GM19328 (cell line): ENCODE results near the gene SNAI3.

ENCODE experiments used
- ATAC-seq: cut with Tn5 transposase; IDR thresholded peaks from one replicate; pipeline ENCODE4 v1.9.1; 2021; ENCODE audit warnings: mild to moderate bottlenecking, moderate library complexity; ENCODE audit not compliant: unreplicated experiment

Gene SNAI3

DNA sequence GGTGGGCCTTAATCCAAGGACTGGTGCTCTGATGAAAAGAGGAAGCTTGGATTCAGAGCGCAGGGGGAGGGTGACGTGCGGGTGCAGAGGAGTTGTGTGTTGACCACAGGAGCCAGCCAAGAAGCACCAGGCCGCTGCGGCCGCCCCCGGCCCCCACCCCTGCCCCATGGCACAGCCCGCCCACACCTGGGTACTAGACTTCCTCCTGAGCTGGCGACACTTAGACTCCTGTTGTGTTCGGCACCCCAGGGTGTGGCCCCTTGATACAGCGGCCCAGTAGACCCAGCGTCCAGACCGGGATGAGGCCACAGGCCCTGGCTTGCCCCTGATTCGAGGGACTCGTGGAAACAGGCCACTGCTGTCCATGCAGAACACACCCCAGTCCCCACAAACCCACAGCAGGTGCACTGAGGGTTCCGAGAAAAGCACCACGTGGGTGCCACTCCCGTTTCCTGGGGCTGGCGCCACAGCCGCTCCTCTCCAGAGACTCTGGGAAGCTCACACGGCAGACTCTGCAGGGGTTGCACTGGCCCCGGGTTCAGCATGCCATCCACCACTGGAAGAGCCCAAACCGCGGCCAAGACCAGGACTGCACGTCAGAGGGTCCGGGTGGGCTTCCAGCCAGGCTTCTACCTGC, 5.7 kb upstream of the SNAI3 start:
- ATAC-seq = no peak

DNA sequence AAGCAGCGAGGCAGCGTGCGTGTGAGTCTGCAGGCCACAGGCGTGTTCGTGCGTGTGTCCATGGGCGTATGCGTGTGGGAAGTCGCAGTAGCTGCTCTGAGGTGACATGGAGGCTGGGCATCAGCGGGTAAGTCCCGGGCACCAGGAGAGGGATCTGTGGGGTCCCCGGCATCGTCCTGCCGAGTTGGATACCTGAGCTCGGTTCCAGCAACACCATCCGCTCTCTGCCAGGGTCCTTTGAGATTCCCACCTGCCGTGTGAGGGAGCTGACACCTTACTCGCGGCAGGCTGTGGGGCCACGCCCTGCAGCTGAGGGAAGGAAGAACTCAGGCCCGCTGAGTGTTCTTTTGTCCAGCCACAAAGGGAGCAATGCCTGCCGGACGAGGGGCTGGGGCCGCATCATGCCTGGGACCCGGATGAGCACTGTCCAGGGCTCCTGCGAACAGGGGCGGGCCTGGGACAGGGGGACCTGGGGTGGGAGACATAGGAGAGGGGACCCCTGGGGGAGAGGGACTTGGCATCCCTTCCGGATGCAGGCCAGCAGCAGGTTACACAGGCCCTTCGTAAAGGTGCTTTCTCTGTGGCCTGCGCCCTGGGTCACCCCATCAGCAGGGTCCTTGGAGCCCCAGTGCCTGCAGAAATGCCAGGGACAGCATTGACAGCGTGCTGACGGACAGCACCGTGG, 5.0 kb upstream of the SNAI3 start:
- no peak for ATAC-seq

DNA sequence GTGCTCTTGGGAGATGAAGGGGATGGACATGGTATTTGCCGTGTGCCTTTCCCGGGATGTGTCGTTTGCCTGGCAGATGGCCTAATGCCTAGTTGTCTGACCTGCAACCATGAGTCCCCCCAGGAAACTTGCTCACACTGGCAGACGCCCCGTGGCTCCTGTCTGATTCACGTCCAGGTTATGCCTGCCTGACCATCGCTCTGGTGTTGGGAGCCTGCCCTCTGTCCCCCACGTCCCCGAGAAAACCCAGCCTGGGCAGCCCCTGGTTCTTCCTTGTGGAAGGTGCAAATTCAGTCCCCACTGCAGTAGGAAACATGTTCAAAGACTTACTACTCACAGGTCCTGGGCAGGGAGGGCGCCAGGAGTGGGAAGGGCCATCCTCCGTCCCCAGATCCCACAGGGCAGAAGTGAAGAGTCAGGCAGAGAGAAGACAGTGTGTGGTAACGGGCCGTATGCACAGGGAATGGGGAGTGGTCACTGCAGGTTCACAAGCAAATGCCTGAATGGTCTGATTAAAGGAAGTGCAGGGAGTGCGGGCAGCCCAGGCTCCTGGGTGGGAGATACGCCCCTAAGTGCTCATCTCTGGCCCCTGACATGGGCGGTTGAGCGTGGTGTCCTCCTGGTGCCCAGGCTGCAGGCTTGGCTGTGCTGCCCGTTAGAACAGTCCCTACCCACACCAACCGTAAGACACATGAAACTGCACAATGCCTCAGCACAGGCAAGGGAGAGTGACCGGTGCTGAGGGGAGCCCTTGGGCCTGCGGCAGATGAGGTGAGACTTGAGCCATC, 4.2 kb upstream of the SNAI3 start:
- no peak for ATAC-seq

DNA sequence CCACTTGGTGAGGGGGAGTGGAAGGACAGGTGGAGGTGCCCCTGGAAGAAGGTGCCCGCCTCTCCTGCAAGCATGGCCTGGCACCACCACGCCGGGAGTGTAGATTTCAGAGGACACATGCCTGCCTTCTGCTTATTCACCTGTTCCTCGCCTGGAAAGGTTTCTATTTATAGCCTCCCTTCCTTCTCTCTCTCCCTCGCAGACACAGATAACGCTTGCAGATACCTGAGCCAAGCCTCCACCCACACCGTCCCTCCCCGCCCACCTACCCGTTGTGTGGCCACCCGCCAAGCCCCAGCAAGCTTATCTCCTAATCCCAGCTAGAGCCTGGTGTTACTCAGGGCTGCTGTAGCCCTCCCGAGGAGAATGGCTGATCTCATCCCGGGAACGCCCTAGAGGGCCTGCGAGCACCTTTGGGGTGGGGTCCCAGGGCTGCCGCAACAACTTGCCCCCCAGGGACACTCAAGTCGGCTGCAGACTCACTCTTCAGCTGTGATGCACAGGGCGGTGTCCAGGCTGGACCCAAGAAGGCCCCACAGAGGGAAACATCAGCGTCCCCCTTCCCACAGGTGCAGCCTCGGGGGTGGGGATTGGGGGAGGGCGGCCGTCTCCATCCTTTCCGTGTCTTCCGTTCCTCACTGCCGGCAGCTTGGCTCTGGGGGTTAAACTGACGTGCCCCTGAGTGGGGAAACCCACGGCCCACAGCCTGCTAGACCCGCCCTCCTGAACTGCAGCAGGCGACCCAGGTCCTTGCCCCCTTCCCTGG, 1.9 kb upstream of the SNAI3 start:
- no peak for ATAC-seq

DNA sequence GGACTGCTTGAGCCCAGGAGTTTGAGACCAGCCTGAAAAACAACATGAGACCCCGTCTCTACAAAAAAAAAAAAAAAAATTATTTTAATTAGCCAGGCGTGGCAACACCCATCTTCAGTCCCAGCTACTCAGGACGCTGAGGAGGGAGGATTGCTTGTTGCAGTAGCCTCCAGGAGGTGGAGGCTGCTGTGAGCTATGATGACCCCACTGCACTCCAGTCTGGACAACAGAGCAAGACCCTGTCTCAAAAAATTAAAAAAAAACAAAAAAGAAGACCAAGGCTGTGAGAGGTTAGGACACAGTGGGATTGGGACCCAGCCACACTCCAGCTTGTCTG, 1.3 kb upstream of the SNAI3 start:
- ATAC-seq = no peak

DNA sequence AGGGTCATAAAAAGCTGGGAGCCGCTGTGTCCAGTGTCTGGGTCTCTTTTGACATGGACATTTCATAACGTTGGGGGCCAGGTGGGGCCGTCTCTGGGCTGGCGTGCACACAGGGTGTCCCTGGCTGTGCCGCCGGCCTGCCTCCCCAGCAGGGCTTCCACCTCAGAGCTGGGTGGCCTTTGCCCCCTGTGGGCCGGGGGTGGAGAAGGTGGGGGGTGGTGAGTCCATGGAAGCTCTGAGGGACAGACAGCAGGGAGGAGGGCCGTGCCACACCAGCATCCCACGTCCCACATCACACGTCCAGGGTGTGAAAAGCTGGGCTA, 908 bp upstream of the SNAI3 start:
- ATAC-seq = no peak

DNA sequence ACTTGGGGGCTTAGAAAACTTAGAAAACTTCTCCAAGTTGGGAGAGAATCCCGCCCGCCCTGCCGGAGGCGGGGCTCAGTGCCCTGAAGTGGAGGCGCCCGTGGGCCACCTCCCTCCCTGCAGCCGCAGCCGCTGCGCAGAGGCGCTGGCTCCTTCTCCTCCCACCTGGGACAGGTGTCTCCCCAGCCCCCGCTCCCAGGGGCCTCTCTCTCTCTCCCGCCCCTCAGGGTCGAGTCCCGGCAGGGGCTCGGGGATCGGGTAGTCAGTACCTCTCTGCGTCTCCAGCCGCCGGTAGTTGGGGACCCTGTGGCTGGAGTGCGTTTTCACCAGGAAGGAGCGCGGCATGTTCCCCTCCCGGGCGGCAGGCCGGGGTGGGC, 257 bp downstream of the SNAI3 start:
- peak; percentile 9 for ATAC-seq

DNA sequence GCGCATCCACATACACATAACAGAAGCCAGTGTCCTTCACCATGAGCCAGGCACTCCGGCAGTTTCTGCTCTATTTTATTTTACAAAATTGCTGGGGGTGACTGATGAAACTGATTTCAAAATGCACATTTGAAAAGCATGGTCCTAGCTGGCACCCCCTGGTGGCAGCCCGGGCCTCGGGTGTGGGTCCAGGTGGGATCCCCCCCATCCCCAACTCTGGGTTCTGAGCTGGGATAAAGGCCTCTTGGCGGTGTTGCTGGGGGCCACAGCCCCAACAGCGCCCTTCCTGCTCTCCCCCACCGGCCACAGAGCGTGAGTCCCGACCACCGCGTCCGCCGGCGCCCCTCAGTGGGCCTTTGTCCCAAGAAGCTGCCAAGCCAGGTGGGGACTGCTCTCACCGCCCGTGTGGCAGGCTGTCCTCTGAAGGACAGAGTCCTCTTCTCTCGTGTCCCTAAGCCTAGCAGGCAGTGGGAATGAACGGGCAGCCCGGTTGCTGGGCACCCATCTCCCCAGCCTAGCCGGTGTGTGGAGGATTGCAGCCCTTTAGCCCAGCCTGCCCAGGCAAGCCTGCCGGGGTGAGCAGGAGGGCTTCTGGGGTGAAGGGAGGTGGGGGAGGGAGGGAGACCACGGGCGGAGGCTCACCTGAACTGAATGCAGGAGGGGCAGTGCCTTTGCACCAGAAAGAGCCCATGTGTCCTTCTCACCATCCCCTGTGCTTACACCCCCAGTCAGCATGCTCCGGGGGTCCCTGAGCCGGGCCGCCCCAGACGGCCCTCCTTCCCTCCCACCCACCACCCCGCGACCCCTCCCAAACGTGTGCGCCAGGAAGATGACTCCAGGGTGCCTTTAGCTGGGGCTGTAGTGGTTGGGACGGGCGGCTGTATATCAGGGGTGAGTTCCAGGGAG, 898 bp downstream of the SNAI3 start:
- ATAC-seq = no peak

DNA sequence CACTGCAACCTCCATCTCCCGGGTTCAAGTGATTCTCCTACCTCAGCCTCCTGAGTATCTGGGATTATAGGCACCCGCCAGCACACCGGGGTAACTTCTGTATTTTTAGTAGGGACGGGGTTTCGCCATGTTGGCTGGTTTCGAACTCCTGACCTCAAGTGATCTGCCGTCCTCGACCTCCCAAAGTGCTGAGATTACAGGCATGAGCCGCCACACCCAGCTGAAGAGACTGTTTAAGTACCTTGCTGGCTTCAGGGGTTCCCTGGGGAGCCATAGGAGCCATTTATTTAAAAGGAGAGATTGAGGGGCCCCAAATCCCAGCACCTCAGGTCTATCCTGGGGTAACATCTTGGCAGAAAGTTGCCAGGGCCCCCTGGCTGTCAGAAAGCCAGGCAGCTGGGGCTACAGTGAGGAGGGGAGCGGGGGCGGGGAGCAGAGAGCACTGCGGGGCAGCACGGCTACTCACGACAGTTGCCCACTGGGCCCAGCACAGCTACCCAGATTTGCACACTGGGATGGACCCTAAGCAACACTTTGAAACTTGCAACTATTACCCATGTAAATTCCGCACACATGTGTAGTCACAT, 1.6 kb downstream of the SNAI3 start:
- ATAC-seq = no peak

DNA sequence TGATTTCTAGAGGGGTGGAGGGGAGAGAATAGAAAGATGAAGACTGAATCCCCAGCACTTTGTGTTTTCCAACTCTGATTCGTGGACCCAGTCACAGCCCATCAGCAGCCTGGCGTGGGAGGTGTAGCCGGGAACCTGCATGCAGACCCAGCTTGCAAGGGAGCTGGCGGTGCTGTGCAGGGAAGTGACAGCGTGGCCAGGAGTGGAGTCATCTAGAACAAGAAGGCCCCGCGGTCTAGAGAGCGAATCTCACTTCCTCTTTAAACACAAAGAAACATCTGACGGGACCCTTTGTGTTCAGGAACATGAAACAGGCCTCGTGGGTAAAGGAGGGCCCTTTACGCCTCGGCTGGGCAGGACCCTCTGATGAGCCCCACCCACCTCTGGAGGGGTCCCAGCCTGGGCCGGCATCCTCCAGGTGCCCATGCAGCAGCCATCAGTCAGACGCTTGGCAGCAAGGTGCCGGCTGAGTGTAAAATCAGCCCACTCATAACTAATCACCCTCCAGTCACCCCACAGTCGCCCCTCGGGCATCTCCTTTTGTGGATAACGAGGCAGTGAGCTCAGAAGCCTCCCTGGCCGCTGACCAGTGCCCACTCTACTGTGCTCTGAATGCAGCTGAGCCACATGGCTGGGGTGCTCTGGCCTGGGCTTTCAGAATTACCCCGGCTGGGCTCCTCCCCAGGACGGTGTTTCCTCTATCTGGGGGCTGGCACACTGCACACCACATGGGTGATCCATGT, 4.4 kb downstream of the SNAI3 start:
- ATAC-seq = peak; percentile 42

DNA sequence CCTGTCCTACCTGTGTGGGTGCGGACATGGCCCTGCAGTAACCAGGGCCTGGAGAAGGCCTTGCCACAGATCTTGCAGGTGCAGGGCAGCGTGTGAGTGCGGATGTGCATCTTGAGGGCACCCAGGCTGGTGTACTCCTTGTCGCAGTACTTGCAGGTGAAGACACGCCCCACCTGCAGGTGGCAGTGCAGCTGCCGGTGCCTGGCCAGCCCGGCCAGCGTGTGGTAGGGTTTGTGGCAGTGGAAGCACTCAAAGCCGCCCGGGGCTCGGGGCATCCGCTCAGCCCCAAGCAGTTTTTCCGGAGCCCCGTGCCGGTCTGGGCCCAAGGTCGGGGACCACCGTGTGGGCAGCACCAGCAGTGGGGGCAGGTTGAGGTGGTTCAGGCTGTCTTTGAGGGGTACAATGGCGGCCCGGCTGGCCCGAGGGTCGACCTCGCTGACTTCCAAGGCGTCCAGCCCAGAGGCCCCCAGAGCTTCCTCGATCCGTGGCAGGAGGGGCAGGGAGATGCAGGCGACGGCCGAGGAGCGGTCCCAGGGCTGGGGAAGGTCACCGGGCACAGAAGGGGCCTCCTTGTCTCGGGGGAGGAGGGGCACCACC, 5.1 kb downstream of the SNAI3 start:
- no peak for ATAC-seq

DNA sequence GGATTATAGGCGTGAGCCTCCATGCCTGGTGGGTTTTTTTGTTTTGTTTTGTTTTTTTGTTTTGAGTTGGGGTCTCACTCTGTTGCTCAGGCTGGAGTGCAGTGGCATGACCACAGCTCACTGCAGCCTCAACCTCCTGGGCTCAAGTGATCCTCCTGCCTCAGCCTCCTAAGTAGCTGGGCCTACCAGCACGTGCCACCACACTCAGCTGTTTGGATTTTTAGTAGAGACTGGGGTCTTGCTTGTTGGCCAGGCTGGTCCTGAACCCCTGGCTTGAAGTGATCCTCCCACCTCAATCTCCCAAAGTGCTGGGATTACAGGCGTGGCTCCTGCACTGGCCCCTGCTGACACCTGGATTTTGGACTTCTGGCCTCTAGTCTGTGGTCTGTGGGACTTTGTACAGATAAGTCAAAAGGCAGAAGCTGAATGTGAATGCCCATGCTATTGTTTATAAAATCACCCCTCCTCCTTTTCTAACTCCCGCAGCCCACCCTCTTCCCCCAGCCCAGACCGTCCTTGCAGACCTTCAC, 5.7 kb downstream of the SNAI3 start:
- ATAC-seq = no peak

DNA sequence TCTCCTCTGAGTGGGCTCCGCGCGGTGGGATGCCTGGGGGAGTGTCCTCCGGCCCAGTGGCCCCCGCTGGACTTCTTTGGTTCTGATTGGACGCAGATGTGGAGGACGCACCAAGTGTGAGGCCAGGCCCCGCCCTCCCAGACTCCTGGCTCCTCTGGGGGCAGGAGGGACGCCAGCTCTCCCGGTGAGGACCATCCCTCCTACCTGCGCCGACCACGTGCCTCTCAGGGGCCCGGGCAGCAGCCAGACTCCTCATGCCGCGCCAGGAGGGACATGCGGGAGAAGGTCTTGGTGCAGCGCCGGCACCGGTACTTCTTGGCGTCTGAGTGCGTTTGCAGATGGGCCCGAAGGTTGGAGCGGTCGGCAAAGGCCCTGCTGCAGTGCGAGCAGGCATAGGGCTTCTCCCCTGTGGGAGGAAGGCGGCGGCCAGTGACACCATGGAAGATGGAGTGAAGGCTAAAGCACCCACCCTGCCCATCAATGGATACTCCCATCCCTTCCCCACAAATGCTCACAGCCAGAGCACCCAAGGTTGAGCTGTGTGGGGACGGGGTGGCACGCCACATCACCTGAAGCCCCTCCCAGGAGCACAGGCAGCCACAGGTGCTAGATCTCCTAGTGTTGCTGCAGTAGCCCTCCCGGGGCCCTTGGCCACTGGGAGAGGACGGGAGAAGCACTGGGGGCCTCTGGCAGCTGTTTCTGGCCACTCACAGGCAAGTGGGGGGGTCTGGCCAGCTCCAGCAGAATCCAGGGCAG, 7.9 kb downstream of the SNAI3 start:
- ATAC-seq = no peak

DNA sequence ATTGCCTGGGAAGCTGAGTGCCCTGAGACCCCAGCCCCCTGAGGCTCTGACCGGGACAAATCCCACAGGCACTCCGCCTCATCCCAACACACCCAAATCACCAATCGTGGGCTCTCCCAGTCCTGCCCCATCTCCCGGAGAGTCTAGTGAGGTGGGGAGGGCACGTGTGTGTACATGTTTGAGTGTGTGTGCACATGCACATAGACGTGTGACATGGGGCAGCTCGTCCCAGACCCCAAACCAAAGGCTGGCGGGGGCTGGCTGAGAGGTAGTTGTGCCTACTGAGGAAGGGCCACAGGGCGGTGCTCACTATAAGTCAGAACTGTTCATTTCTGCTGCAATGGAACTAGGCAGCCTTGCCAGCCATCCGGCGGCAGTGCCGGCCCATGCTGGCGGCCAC, 8.6 kb downstream of the SNAI3 start:
- ATAC-seq = no peak

DNA sequence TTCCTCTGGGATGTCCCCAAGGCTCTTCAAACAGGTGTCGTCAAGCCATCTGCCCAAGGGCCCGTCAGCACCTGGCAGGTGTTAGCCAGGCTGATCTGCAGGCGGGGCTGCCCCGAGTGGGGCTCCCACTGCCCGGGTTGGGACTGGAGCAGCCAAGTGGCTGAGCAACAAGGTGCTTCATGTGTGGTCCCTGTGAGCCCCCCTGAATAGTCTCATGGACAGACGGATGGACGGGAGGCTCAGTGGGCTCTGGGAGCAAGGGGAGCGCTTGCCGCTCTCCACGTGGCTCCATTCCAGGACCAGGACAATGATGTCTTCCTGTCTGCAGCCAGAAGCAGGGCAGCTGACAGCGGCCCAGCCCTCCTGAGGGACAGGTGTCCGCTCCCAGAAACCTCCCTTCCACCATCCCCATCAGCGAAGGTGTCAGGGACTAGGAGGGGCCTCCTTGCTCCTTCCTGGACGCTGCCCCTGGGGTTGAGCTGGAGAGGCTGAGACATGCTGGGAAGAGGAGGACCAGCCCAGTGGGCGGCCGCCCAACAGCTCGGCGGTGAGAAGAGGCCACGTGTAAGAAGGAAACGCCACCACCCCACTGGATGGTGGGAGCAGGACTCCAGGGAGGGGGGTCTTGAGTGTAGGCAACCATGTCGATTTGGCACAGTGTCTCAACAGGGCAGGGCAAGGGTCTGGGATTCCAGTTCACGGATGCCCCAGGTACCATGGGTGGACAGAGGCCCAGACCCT, 9.6 kb downstream of the SNAI3 start:
- no peak for ATAC-seq

DNA sequence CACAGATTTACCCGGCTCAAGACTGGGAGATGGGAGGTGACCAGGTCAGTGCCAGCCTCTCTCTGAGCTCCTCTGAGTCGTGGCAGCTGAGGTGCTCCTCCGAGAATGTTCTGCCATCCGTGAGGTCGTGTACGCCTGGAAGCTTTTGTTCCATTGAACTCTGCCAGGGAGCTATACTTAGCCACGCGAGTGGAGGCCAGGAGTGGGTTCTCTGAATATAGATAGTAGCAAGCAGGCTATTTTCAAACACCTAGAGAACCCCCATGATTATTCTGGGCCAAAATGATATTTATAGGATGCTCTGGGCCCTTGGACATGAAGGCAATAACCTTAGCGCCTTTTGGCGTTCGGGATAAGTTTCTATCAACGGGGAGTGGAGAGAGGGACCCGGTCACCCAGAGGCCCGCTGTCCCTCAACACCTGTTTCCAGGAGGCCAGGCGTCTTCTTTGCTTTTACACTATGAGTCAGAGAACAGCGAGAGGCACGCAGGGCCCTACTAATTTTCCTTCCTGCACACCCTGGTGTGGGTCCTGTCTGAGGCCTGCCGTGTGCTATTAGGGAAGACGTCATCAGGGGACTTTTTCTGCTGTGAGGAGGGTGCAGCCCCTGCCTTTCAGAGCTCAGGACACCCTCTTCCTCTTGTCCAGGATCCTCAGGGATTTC, 12.5 kb downstream of the SNAI3 start:
- no peak for ATAC-seq

DNA sequence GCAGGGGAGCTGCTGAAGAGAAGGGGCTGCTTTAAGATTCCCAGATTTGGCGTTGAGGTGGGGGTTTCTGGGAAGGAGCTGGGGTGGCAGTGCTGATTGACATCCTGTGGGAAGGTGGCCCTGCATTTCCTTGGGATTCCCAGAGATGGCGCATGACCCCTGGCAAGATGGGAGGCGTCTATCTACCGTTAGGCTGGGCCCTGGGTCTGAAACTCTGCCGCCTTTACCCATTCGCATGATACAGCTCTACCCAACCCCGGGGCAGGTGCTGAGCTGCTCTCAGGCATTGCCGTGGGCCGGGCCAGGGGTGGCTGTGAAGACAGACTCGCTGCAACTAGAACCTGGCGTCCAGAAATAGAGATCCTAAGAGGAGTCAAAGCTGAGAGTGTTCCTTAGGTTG, 13.5 kb downstream of the SNAI3 start:
- ATAC-seq = no peak
